NCI-H1092 (cell line): Measurements from ENCODE around the gene ORMDL3.
A peak's percentile ranks its signal among the peaks of the same experiment; 100 is the strongest.

Source experiments
- DNase-seq: peaks from one replicate; lab custom pipeline; 2025; lab: John Stamatoyannopoulos, UW

Gene ORMDL3

GRCh38 chr17:39927101-39927928 lies at the start of gene ORMDL3, which contains the start of gene LRRC3C:
Gene ORMDL3 (minus strand): TSS chr17:39927601. CDS start chr17:39924203, 3,398 bp downstream.
Gene LRRC3C (plus strand): TSS chr17:39927732. CDS start chr17:39941524, 13,792 bp downstream.
- DNase-seq: peak; percentile 82

GRCh38 chr17:39975801-39976200 lies 48.4 kb upstream of the ORMDL3 start:
- no peak for DNase-seq

- no peak for DNase-seq
Measured at GRCh38 chr17:39974433-39974832, 47.0 kb upstream of the ORMDL3 start.

GRCh38 chr17:39973496-39973895 lies 46.1 kb upstream of the ORMDL3 start:
- DNase-seq: no peak

GRCh38 chr17:39972271-39972670 lies 44.9 kb upstream of the ORMDL3 start:
- DNase-seq: no peak

GRCh38 chr17:39971076-39971603 lies 43.7 kb upstream of the ORMDL3 start:
- no peak for DNase-seq

GRCh38 chr17:39970157-39970692 lies 42.8 kb upstream of the ORMDL3 start:
- no peak for DNase-seq

- DNase-seq: no peak
Measured at GRCh38 chr17:39969375-39969774, 42.0 kb upstream of the ORMDL3 start.

GRCh38 chr17:39968761-39969160 lies 41.4 kb upstream of the ORMDL3 start:
- DNase-seq: no peak

- DNase-seq: no peak
Measured at GRCh38 chr17:39966771-39967170, 39.4 kb upstream of the ORMDL3 start.

- DNase-seq: no peak
Measured at GRCh38 chr17:39965017-39965699, 37.8 kb upstream of the ORMDL3 start.

GRCh38 chr17:39963829-39964228 lies 36.4 kb upstream of the ORMDL3 start:
- DNase-seq: no peak

- no peak for DNase-seq
Measured at GRCh38 chr17:39962642-39963220, 35.3 kb upstream of the ORMDL3 start, which contains the start of gene GSDMA. Gene GSDMA (plus strand): TSS chr17:39963004. CDS start chr17:39965688, 2,684 bp downstream.

GRCh38 chr17:39960524-39961041 lies 33.2 kb upstream of the ORMDL3 start:
- DNase-seq: no peak

GRCh38 chr17:39955726-39956225 lies 28.4 kb upstream of the ORMDL3 start:
- DNase-seq: no peak

GRCh38 chr17:39954876-39955275 lies 27.5 kb upstream of the ORMDL3 start:
- DNase-seq: no peak

GRCh38 chr17:39953471-39953888 lies 26.1 kb upstream of the ORMDL3 start:
- no peak for DNase-seq

- DNase-seq: peak; percentile 90
Measured at GRCh38 chr17:39952680-39953470, 25.5 kb upstream of the ORMDL3 start.

GRCh38 chr17:39951924-39952679 lies 24.7 kb upstream of the ORMDL3 start:
- no peak for DNase-seq

GRCh38 chr17:39950871-39951348 lies 23.5 kb upstream of the ORMDL3 start:
- DNase-seq: no peak
